Osteocyte (in vitro differentiated cells): ENCODE measurements around the gene FANCL. TPM values are rescaled to one million over a fixed set of nuclear protein-coding genes. Genes with fewer than 3 reads are reported as not detected.
"Not testable (repeated sequence)": the region's sequence is repeated elsewhere in the genome, so short reads cannot be mapped to it uniquely, and the experiment has no call there.

Source experiments
- DNase-seq: peaks from one replicate; pipeline ENCODE4 v3.0.0; 2021; ENCODE audit warnings: mixed read lengths; ENCODE audit not compliant: unreplicated experiment; ENCODE audit errors: extremely low spot score
- H3K27ac Mint-ChIP-seq: one replicate; pipeline ENCODE4 v1.8.0; 2021; ENCODE audit warnings: mild to moderate bottlenecking, mixed read lengths; ENCODE audit not compliant: unreplicated experiment
- H3K27me3 Mint-ChIP-seq: one replicate; pipeline ENCODE4 v1.8.0; 2021; ENCODE audit warnings: mixed read lengths; ENCODE audit not compliant: unreplicated experiment
- H3K36me3 Mint-ChIP-seq: one replicate; pipeline ENCODE4 v1.8.0; 2021; ENCODE audit warnings: mixed read lengths; ENCODE audit not compliant: unreplicated experiment
- H3K4me1 Mint-ChIP-seq: one replicate; pipeline ENCODE4 v1.8.0; 2021; ENCODE audit warnings: mixed read lengths; ENCODE audit not compliant: unreplicated experiment
- H3K4me3 Mint-ChIP-seq: one replicate; pipeline ENCODE4 v1.8.0; 2021; ENCODE audit warnings: mild to moderate bottlenecking, moderate library complexity, mixed read lengths; ENCODE audit not compliant: unreplicated experiment
- H3K9me3 Mint-ChIP-seq: one replicate; pipeline ENCODE4 v1.8.0; 2021; ENCODE audit warnings: mixed read lengths; ENCODE audit not compliant: unreplicated experiment
- CTCF ChIP-seq: fragments of 200-600 bp; sonication (generic); IDR thresholded peaks from 2 replicates; pipeline ENCODE4 v1.5.0; 2021; ENCODE audit warnings: antibody characterized with exemption, mild to moderate bottlenecking, moderate library complexity
- total RNA-seq: library from RNA; stranded (reverse); gene quantifications from 2 replicates; pipeline ENCODE4 v1.2.1, GENCODE V29; 2021

Gene FANCL
- total RNA-seq, 1 donor from 2014 or later = 14.6 TPM

GRCh38 chr2:58268685-58269084 is 27.6 kb upstream of the FANCL start:
- no peaks in the 10 kb centered on the region for H3K4me1 Mint-ChIP-seq
- DNase-seq = no peak
- H3K36me3 Mint-ChIP-seq = no peaks in the 10 kb centered on the region
- no peak overlapping the region for H3K4me3 Mint-ChIP-seq
- H3K9me3 Mint-ChIP-seq = no peaks in the 10 kb centered on the region
- peaks cover 16% of the 10 kb centered on the region for H3K27me3 Mint-ChIP-seq
- H3K27ac Mint-ChIP-seq = no peak overlapping the region
- no peak for TF ChIP-seq CTCF

- TF ChIP-seq CTCF = no peak
- no peaks in the 10 kb centered on the region for H3K4me1 Mint-ChIP-seq
- no peaks in the 10 kb centered on the region for H3K36me3 Mint-ChIP-seq
- no peak overlapping the region for H3K27ac Mint-ChIP-seq
- no peaks in the 10 kb centered on the region for H3K9me3 Mint-ChIP-seq
- no peak for DNase-seq
- H3K27me3 Mint-ChIP-seq = peaks cover 11% of the 10 kb centered on the region
- H3K4me3 Mint-ChIP-seq = no peak overlapping the region
Observed at GRCh38 chr2:58266211-58266610, 25.1 kb upstream of the FANCL start.

GRCh38 chr2:58261209-58261608 is 20.1 kb upstream of the FANCL start:
- Mint-ChIP-seq H3K36me3 (no peaks in the 10 kb centered on the region), H3K27me3 (peaks cover 2% of the 10 kb centered on the region), H3K9me3 (no peaks in the 10 kb centered on the region), H3K4me3 (no peak overlapping the region), H3K4me1 (no peaks in the 10 kb centered on the region), H3K27ac (no peak overlapping the region)
- DNase-seq = no peak
- TF ChIP-seq CTCF = no peak

GRCh38 chr2:58258456-58258855 is 17.3 kb upstream of the FANCL start:
- H3K9me3 Mint-ChIP-seq, DNase-seq, H3K27ac Mint-ChIP-seq, H3K4me3 Mint-ChIP-seq, H3K36me3 Mint-ChIP-seq, H3K4me1 Mint-ChIP-seq, H3K27me3 Mint-ChIP-seq: not testable (repeated sequence)

GRCh38 chr2:58251331-58252201 is 10.4 kb upstream of the FANCL start:
- not testable (repeated sequence) for H3K4me1 Mint-ChIP-seq, H3K9me3 Mint-ChIP-seq, H3K4me3 Mint-ChIP-seq, H3K27ac Mint-ChIP-seq, DNase-seq, H3K36me3 Mint-ChIP-seq
- H3K27me3 Mint-ChIP-seq = peaks cover 12% of the 10 kb centered on the region

GRCh38 chr2:58241546-58241864 is 380 bp upstream of the FANCL start:
- Mint-ChIP-seq H3K4me3 (peak overlapping the region; percentile 94), H3K27me3 (peaks cover 9% of the 10 kb centered on the region), H3K27ac (peak overlapping the region; percentile 96), H3K4me1 (peaks cover 18% of the 10 kb centered on the region), H3K9me3 (no peaks in the 10 kb centered on the region), H3K36me3 (no peaks in the 10 kb centered on the region)
- TF ChIP-seq CTCF = no peak
- no peak for DNase-seq
